Right atrium auricular region (tissue), 2 donors: ENCODE measurements around the gene ZNF423. TPM values are rescaled to one million over a fixed set of nuclear protein-coding genes. Genes with fewer than 3 reads are reported as not detected.

Experiments
- DNase-seq: peaks from one replicate; pipeline ENCODE4 v3.0.0-alpha.2; 2019; ENCODE audit warnings: low spot score
- H3K27ac ChIP-seq, 2 donors: fragments of 200-600 bp; sonication (generic); 1 replicate in 1 of 2; 2 replicates in 1 of 2; pipeline ENCODE4 v1.5.1; 2016 to 2019
- H3K27me3 ChIP-seq, 2 donors: fragments of 200-600 bp; sonication (generic); one replicate each; pipeline versions ENCODE4 v1.5.1 to v1.6.0; 2017 to 2019
- H3K36me3 ChIP-seq: fragments of 200-600 bp; sonication (generic); one replicate; pipeline ENCODE4 v1.5.1; 2016
- H3K4me1 ChIP-seq, 2 donors: fragments of 200-600 bp; sonication (generic); one replicate each; pipeline versions ENCODE4 v1.5.1 to v1.6.0; 2017 to 2019
- H3K4me3 ChIP-seq, 2 donors: fragments of 200-600 bp; sonication (generic); 1 replicate in 1 of 2; 2 replicates in 1 of 2; pipeline ENCODE4 v1.5.1; 2017 to 2019; ENCODE audit warnings: mild to moderate bottlenecking in 1 of 2, moderate library complexity in 1 of 2
- H3K9me3 ChIP-seq, 2 donors: fragments of 200-600 bp; sonication (generic); one replicate each; pipeline ENCODE4 v1.5.1; 2019
- total RNA-seq, 2 donors: library from RNA; depleted of rRNA; stranded (reverse); fragments of >200 nt; gene quantifications; one replicate each; pipeline ENCODE4 v1.1.0, GENCODE V29; 2016
- TF ChIP-seq, protein P1 (sequence below), 2 donors: fragments of 200-600 bp; sonication (generic); IDR thresholded peaks; one replicate each; pipeline ENCODE4 v1.5.1; 2019; ENCODE audit warnings: antibody characterized with exemption in 2 of 2

Gene ZNF423
- total RNA-seq, 2 donors from 2014 or later: 8.5 to 10.7 TPM

DNA sequence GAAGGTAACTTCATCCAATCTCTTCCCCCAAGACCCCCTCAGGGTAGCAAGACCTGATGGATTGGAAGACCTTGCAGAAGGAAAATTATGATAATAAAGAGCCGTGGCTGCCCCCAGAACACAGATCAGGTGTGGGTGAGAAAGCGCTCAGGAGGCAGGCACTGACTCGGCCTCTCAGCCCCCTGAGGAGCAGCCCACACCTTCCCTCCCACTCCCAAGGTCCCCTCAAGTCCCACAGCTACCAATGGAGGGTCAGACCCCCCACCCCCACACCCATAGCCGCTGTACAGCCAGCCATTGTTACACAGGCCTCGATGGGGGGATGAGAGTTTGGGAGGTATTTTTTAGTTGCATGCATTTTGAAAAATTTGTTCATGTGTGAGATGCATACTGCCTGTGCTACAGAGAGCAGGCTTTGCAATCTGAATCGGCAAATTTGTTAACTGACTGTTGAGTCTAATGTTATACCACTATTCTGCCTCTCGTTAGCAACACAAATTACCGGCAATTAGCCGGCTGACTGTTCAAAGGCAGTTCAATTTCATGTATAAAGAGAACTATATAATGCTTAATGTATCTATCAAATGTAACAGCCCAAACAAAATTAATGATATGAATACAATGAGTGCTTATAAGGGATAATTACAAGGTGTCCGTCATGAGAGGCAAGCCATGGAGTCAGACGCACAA is 270.6 kb downstream of the ZNF423 start:
- H3K27me3 ChIP-seq: no peaks in the 10 kb centered on the region
- no peak for DNase-seq
- TF ChIP-seq, protein P1, sequence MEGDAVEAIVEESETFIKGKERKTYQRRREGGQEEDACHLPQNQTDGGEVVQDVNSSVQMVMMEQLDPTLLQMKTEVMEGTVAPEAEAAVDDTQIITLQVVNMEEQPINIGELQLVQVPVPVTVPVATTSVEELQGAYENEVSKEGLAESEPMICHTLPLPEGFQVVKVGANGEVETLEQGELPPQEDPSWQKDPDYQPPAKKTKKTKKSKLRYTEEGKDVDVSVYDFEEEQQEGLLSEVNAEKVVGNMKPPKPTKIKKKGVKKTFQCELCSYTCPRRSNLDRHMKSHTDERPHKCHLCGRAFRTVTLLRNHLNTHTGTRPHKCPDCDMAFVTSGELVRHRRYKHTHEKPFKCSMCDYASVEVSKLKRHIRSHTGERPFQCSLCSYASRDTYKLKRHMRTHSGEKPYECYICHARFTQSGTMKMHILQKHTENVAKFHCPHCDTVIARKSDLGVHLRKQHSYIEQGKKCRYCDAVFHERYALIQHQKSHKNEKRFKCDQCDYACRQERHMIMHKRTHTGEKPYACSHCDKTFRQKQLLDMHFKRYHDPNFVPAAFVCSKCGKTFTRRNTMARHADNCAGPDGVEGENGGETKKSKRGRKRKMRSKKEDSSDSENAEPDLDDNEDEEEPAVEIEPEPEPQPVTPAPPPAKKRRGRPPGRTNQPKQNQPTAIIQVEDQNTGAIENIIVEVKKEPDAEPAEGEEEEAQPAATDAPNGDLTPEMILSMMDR (IDR thresholded peaks at IDR 0.05): no peak

DNA sequence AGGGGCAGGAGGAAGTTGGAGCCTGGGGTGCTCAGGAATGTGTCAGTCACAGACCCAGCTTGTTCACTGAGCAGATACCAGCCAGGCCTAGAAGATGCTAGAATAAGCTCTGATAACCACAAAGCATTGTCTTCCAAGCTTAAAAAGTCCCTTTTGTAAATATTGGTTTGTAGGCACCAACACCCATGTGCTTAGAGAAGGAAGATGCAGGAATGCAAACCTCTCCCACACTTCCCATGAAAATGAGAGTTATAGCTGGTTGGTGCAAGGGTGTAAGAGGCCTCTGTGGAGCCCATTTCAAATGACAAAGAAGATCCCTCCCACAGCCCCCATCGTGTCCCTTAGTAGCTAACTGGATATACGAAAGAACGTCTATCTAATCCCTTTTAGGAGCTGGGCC is 272.0 kb downstream of the ZNF423 start:
- TF ChIP-seq, protein P1 (IDR thresholded peaks at IDR 0.05): no peak
- H3K4me3 ChIP-seq: no peak overlapping the region
- no peaks in the 10 kb centered on the region for H3K36me3 ChIP-seq
- no peak overlapping the region for H3K27ac ChIP-seq
- H3K9me3 ChIP-seq: no peaks in the 10 kb centered on the region
- no peaks in the 10 kb centered on the region for H3K27me3 ChIP-seq
- H3K4me1 ChIP-seq: peaks cover 0 to 12% of the 10 kb centered on the region in 2 donors
- no peak for DNase-seq

More for the DNA sequence above, 270.6 kb downstream of the ZNF423 start:
- no peak overlapping the region for H3K4me3 ChIP-seq
- peaks cover 0 to 12% of the 10 kb centered on the region in 2 donors for H3K4me1 ChIP-seq
- H3K36me3 ChIP-seq: no peaks in the 10 kb centered on the region
- no peak overlapping the region for H3K27ac ChIP-seq
- H3K9me3 ChIP-seq: no peaks in the 10 kb centered on the region

DNA sequence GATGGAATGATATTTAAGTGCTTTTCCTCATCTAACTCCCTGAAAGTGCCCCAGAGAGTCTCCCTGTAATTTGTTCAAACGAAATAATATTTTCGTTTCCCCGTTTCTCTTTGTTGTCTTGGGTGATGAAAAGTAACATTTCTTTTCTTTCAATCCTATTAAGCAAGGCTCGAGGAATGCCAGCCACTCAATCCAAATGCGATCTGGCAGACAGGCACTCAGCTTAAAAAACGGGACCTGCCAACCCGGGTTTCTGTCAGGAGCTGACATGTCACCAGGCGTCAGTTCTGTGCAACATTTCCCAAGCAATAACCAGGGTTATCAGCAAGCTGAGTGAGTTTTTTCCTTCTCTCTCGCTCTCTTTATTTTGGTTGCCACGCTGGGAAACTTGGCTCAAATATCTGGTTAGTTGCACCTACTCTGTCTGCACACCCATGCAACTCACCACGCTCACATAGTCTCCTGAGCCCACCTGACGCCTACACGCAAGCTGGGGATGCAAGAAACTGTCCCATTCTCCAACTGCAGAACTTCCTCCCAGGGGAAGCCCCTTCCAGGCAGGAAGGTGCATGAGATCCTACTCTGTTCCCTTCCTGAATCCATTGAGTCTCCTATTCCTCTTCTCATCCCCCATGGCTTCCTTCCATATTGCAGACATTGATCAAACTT is 274.1 kb downstream of the ZNF423 start:
- no peak overlapping the region for H3K27ac ChIP-seq
- H3K27me3 ChIP-seq: no peaks in the 10 kb centered on the region
- H3K4me3 ChIP-seq: no peak overlapping the region
- peak; percentile 69 for DNase-seq
- TF ChIP-seq, protein P1 (IDR thresholded peaks at IDR 0.05): no peak
- H3K36me3 ChIP-seq: no peaks in the 10 kb centered on the region
- H3K9me3 ChIP-seq: no peaks in the 10 kb centered on the region
- H3K4me1 ChIP-seq: peaks cover 0 to 12% of the 10 kb centered on the region in 2 donors

DNA sequence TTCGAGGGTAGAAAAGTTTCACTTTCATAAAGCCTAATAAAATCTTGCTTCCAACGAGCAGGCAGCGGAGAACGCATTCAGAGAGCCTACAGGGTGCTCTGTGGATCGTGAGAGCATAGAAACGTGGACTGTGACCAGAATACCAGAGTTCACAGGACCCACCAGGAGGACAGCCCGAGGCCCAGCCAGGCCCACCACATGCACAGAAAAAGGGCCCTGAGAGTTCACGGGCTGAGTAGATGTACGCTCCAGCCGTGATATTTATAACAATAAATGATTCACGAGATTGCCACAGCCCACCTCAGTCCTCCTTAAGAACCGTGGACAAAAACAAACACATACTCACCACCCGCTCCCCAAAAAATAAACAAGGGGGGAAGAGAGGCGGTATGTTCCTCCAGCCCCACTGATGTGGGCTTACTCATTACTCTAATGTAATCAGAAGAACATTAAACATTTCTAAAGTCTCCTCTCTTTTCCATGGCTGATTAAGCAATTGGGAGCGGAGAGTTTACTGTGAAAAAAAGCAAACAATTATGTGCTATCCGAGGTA is 275.1 kb downstream of the ZNF423 start:
- Histone ChIP-seq H3K4me3 (no peak overlapping the region), H3K36me3 (no peaks in the 10 kb centered on the region), H3K27me3 (no peaks in the 10 kb centered on the region), H3K27ac (no peak overlapping the region), H3K4me1 (peaks cover 0 to 15% of the 10 kb centered on the region in 2 donors), H3K9me3 (no peaks in the 10 kb centered on the region)
- TF ChIP-seq, protein P1 (IDR thresholded peaks at IDR 0.05): no peak
- no peak for DNase-seq

DNA sequence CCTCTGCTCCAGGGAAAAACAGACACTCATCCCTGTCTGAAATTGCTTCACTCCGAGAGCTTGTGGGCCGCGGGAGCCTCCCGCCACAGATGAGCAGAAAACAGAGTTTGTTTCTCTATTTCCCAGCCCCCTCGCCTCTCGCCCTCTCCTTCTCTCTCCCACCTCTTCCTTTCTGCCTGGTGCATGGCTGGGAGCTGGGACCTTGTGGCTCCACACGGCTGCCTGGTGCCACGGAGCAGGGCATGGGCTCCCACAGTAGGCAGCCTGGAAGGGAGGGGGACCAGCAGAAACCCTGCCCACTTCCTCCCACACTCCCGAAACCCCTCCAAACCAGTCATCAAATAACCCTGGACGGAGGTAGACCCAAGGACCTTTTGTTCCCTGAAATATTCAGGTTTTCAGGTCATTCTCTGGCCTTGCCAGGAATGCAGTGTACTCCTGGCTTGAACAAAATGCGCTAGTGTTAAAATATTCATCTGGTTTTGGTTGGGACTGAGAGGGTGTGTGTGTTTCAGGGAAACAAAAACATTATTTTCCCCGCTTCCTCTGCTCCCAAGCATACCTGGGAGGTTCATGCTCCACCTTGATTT is 277.4 kb downstream of the ZNF423 start:
- H3K36me3 ChIP-seq: no peaks in the 10 kb centered on the region
- no peak overlapping the region for H3K27ac ChIP-seq
- H3K27me3 ChIP-seq: no peaks in the 10 kb centered on the region
- peaks cover 0 to 19% of the 10 kb centered on the region in 2 donors for H3K4me1 ChIP-seq
- H3K9me3 ChIP-seq: no peaks in the 10 kb centered on the region
- TF ChIP-seq, protein P1 (IDR thresholded peaks at IDR 0.05): no peak
- no peak overlapping the region for H3K4me3 ChIP-seq
- DNase-seq: no peak
